Measurements from ENCODE around the gene HOXC9. TPM values are rescaled to one million over a fixed set of nuclear protein-coding genes. Genes with fewer than 3 reads are reported as not detected.
A peak's percentile ranks its signal among the peaks of the same experiment; 100 is the strongest.

Gene HOXC9
- total RNA-seq, 1 donor from 2014 or later = not detected

DNA sequence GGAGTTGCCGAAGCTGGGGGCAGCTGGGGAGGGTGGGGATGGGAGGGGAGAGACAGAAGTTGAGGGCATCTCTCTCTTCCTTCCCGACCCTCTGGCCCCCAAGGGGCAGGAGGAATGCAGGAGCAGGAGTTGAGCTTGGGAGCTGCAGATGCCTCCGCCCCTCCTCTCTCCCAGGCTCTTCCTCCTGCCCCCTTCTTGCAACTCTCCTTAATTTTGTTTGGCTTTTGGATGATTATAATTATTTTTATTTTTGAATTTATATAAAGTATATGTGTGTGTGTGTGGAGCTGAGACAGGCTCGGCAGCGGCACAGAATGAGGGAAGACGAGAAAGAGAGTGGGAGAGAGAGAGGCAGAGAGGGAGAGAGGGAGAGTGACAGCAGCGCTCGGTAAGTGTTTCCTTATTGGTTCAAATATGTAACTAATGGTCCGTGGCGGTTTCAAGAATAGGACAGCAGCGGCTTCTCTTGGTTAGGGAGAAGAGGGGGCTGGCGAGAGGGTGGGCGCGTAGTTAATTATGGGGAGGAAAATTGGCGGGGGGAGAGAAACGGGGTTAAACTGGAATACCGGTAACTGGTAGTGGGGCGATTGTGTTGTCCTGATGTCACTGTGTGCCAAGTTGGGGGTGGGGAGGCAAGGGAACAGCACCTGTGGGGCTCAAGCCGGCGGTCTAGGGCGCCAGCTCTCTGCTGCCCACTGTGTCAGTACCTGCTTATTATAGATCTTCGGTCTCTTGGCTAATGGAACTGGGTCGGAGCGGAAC is 17.2 kb downstream of the HOXC9 start:
- peaks cover 79% of the 10 kb centered on the region for H3K27me3 Mint-ChIP-seq
- intact Hi-C loops (cut with micrococcal nuclease) = loop anchor here (1.0 kb wide), 1 partner anchor 11 kb away; no protein-coding TSS in a partner anchor
- peaks cover 17% of the 10 kb centered on the region for H3K4me1 Mint-ChIP-seq
- H3K4me3 Mint-ChIP-seq = peak overlapping the region; percentile 86
- DNase-seq = no peak
- no peaks in the 10 kb centered on the region for H3K9me3 Mint-ChIP-seq
- H3K27ac Mint-ChIP-seq = peak overlapping the region; percentile 37
- peaks cover 2% of the 10 kb centered on the region for H3K36me3 Mint-ChIP-seq (ENCODE audit: low read depth)

DNA sequence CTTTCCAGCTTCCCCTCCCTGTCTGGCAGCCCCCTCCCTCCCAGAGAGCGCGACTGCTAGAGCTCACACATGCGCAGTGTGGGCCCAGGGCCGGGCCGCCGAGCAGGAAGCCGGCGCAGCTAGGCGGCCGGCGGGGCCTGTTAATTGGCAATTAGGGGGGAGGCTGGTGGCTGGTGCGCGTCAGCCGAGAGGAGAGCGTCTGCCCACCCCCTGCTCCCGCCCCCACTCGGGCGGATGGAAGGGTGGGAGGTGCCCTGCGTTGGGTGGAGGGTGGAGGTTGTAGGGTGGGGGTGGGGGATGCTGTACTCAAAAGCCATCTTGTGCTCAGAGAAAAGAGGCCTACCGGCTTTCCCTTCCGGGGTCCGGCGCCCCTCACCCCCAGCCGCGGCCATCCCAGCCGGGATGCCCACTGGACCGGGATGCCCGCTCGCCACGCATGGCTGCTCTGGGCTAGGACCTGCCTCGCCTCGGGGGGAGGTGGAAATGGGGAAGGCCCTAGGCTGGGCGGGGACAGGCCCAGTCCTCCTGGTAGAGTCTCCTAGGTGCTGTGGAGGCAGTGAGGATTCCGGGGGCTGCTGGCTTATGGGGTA is 18.0 kb downstream of the HOXC9 start:
- peaks cover 2% of the 10 kb centered on the region for H3K36me3 Mint-ChIP-seq (ENCODE audit: low read depth)
- H3K4me3 Mint-ChIP-seq = peak overlapping the region; percentile 86
- H3K9me3 Mint-ChIP-seq = no peaks in the 10 kb centered on the region
- H3K27ac Mint-ChIP-seq = peak overlapping the region; percentile 37
- peaks cover 17% of the 10 kb centered on the region for H3K4me1 Mint-ChIP-seq
- intact Hi-C loops (cut with micrococcal nuclease) = loop anchor here (1.0 kb wide), 1 partner anchor 12 kb away; no protein-coding TSS in a partner anchor
- DNase-seq = peak; percentile 91
- H3K27me3 Mint-ChIP-seq = peaks cover 79% of the 10 kb centered on the region

DNA sequence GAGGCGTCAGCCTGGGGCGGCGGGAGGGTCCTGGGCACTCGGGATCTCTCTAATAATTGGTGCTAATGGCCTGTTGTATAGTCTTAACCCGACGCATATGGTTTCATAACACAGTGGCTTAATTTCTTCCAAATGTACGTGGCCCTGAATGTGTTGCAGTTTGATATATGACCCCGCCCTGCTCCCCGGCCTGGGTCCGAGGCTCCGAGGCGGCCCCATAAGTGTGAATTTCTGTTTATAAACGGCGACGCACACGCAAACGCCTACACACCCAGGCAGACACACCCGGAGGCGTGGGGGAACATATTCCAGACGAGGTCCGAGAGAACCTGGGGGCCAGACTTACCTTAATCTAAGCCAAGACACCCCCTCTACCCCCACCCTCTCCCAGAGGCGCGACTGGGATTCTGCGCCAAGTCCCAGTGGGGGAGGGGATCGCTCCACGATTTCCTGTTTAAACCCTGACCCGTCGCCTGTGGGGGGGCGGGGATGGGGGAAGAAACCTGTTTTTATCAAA is 18.6 kb downstream of the HOXC9 start:
- DNase-seq = no peak

DNA sequence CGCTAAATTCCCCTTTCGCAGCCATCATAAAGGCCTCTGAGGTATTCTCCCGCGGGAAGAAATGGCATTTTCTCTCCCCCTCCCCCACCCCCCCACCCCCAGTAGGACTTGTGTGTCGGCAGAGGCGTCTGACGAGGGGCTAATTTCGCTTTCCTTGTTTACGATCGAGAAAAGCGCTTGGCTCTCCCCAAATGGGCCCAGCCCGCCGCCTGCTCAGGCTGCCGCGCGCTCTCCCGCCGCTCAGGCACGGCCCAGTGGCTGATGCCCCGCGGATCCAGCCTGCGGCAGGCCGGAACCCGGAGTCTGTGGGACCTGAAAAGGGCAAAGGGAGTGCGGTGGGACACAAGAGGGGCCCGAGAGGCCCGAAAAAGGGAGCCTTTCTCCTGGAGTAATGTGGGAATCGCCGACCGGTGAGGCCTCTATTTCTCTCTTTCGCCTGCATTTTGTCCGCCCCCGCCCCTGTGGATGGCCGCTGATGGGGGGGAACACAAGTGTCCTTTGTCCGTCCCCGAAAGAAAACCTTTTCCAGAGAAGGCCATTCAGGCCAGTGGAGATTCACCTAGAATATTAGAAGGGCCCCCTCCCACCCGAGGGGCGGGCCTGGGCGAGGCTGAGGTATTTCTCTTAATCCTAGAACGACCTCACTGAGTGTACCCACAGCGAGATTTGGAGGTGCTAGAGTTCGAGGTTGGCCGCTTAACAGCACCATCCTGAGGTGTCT is 19.3 kb downstream of the HOXC9 start:
- Mint-ChIP-seq H3K27ac (peak overlapping the region; percentile 37), H3K4me1 (peaks cover 17% of the 10 kb centered on the region), H3K4me3 (no peak overlapping the region), H3K36me3 (ENCODE audit: low read depth) (peaks cover 2% of the 10 kb centered on the region), H3K9me3 (no peaks in the 10 kb centered on the region), H3K27me3 (peaks cover 78% of the 10 kb centered on the region)
- intact Hi-C loops (cut with micrococcal nuclease) = no loop called here
- DNase-seq = no peak

More for the DNA sequence above, 18.6 kb downstream of the HOXC9 start:
- intact Hi-C loops (cut with micrococcal nuclease) = no loop called here
- no peaks in the 10 kb centered on the region for H3K9me3 Mint-ChIP-seq
- H3K4me3 Mint-ChIP-seq = peak overlapping the region; percentile 86
- H3K27ac Mint-ChIP-seq = no peak overlapping the region
- peaks cover 2% of the 10 kb centered on the region for H3K36me3 Mint-ChIP-seq (ENCODE audit: low read depth)
- H3K27me3 Mint-ChIP-seq = peaks cover 79% of the 10 kb centered on the region
- H3K4me1 Mint-ChIP-seq = peaks cover 17% of the 10 kb centered on the region

DNA sequence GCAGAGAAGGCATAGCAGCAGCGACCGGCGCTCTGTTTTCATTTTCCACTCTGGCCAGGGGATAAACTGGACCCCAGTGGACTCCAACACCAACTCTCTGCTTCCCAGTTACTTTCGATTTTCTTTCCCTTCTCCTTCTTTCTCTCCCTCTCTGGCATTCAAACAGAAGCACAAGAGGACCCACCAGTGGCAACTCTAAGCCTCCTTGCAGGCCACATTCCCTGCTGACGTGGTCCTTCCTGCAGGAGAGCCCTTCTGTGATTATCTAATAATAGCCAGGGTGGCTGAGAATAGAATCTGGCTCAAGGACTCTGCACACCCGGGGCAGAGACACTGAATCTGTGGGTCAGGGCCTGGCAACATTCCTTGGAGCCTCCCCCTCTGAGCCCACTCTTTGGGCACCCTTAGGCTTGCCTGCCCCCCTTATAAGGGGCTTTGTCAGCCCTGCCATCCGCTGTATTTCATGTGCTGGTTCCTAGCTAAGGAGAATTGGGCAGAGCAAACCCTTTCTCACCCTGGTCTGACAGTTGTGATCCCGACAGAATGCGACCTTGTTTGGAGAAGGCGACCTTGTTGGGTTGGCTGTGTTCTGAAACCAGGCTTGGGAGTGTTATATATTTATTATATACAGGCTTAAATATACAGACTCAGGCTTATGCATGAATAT is 20.1 kb downstream of the HOXC9 start:
- intact Hi-C loops (cut with micrococcal nuclease) = no loop called here
- no peak overlapping the region for H3K4me3 Mint-ChIP-seq
- DNase-seq = no peak
- H3K27me3 Mint-ChIP-seq = peaks cover 75% of the 10 kb centered on the region
- H3K36me3 Mint-ChIP-seq (ENCODE audit: low read depth) = peaks cover 2% of the 10 kb centered on the region
- H3K4me1 Mint-ChIP-seq = peaks cover 15% of the 10 kb centered on the region
- no peaks in the 10 kb centered on the region for H3K9me3 Mint-ChIP-seq
- no peak overlapping the region for H3K27ac Mint-ChIP-seq

DNA sequence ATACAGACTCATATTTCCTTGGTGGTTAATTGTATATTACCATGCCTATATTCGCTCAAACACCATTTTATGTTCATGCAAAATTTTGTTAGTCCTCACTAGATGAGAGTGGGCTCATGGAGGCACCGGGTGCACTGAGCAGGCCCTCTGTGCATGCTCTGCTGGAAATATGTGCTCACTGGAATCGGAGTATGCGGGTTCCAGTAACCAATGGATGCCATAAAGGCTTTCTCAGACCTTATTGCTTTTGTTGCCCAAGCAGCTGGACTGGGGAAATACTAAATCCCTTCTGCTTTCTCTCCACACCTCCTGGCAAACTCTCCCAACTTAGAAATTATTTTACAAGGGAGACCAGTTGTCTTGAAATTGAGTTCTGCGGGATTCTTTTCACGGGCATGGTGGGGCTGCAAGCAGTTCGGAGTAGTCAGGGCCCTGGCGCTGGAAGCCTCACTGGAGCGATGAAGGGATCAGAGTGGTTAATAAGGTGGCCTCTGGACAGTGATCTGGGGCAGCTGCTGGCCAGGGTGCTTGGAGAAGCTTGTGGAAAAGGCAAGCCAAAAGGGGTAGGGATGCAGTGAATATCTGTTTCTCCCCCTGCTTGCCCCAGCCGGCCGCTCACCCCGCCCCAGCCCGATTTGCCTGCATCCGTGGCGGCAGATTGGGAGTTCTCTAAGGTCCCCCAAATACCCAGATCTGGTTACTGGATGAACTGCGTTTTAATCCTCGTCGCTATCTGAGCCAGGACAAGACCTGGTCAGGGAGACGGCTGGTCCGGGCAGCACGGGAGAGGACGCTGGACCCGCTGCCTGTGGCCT is 20.8 kb downstream of the HOXC9 start:
- DNase-seq = no peak
- peaks cover 2% of the 10 kb centered on the region for H3K36me3 Mint-ChIP-seq (ENCODE audit: low read depth)
- no peaks in the 10 kb centered on the region for H3K9me3 Mint-ChIP-seq
- H3K4me3 Mint-ChIP-seq = no peak overlapping the region
- peaks cover 13% of the 10 kb centered on the region for H3K4me1 Mint-ChIP-seq
- no peak overlapping the region for H3K27ac Mint-ChIP-seq
- intact Hi-C loops (cut with micrococcal nuclease) = no loop called here
- peaks cover 75% of the 10 kb centered on the region for H3K27me3 Mint-ChIP-seq

DNA sequence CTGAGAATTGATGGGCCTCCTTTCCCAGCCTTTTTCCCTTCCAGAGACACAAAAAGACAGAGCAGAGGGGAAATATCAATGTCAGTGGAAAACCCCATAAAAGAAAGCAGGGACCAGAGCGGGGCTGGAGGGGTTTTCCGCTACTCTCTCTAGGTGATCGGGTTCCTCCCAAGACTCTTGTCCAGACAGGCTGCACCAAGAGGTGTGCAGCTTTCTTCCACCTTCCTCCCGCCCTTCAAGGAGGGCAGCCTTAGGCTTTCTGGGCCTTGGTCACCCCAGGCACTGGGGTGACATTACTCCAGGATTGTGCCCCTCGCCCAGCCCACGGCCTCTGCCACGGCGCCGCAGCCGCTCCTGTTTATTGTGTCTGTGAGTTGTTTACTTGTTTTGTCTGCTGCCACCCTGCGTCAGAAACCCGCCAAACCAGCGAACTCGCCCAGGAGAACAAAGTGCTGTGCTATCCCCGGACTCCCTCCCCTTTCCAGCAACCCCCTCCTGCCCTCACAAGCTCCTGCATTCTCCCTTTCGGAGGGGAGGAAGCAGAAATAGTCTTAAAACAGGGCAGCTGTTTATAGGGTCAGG is 21.6 kb downstream of the HOXC9 start:
- Mint-ChIP-seq H3K27ac (no peak overlapping the region), H3K27me3 (peaks cover 76% of the 10 kb centered on the region), H3K36me3 (ENCODE audit: low read depth) (peaks cover 2% of the 10 kb centered on the region), H3K4me1 (peaks cover 13% of the 10 kb centered on the region), H3K9me3 (no peaks in the 10 kb centered on the region), H3K4me3 (no peak overlapping the region)
- no peak for DNase-seq
- intact Hi-C loops (cut with micrococcal nuclease) = no loop called here

DNA sequence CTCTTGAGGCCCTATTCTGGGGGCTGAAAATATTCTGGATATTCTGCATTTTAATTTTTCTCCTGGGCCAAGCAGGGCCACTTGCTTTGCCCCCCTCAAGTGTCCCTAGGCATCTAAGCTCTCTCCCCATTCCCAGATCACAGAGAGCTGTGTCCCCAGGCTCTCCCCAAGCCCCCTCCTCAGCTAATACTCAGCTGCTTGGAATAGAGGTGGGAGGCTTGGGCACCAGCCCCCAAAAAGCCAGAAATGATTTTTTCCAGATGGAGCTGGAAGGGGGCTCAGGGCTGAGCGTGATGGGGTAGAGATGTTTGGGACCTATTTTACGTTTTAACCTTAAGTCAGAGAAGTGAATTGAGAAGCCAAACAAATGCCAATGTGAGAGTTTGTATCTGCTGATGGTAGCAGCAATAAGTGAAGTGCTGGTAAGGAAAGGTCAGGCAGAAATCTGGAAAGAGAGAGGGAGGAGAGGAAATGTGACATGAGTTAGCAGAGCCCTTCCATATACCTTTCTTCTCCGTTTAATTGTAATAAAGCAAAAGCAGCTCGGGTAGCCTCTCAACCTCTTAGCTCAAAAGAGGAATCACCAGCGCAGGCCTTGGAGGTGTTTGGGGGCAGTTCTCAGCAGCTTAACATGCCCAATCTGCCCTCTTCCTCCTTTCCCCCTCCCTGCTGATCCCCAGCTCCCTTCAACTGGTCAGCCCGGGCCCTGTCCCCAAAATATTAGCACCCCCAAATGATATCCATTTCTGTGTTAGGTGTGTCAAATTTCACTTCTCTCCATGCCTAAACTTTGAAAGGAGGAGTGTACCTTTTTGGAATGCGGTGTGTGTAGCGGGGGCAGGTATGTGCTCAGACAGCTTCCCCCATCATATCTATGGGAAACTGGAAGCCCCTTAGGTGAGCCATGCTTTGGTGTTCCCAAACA is 23.3 kb downstream of the HOXC9 start:
- no peaks in the 10 kb centered on the region for H3K36me3 Mint-ChIP-seq (ENCODE audit: low read depth)
- no peaks in the 10 kb centered on the region for H3K9me3 Mint-ChIP-seq
- peaks cover 10% of the 10 kb centered on the region for H3K4me1 Mint-ChIP-seq
- H3K27me3 Mint-ChIP-seq = peaks cover 81% of the 10 kb centered on the region
- intact Hi-C loops (cut with micrococcal nuclease) = no loop called here
- no peak for DNase-seq
- no peak overlapping the region for H3K4me3 Mint-ChIP-seq
- H3K27ac Mint-ChIP-seq = no peak overlapping the region

DNA sequence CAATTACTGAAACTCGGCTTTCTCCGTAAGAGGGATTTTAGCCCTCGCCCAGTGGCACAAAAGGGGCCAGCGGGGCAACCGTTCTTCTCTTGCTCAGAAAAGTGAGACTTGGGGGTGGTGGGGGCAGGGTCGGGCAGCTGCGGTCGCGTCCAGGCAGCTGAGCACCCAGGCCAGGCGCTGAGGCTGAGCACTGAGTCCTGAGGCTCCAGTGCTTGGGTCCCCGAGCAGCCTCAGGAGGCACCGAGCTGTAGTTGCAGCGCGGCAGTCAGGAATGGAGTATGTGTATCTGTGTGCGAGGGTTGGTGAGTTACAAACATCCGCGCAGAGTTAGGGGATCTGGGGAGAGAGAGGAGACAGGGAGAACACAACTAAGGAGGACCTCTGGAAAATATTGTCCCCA is 24.2 kb downstream of the HOXC9 start:
- no peaks in the 10 kb centered on the region for H3K9me3 Mint-ChIP-seq
- H3K27ac Mint-ChIP-seq = no peak overlapping the region
- H3K36me3 Mint-ChIP-seq (ENCODE audit: low read depth) = no peaks in the 10 kb centered on the region
- peaks cover 11% of the 10 kb centered on the region for H3K4me1 Mint-ChIP-seq
- H3K27me3 Mint-ChIP-seq = peaks cover 88% of the 10 kb centered on the region
- intact Hi-C loops (cut with micrococcal nuclease) = no loop called here
- H3K4me3 Mint-ChIP-seq = no peak overlapping the region
- no peak for DNase-seq

DNA sequence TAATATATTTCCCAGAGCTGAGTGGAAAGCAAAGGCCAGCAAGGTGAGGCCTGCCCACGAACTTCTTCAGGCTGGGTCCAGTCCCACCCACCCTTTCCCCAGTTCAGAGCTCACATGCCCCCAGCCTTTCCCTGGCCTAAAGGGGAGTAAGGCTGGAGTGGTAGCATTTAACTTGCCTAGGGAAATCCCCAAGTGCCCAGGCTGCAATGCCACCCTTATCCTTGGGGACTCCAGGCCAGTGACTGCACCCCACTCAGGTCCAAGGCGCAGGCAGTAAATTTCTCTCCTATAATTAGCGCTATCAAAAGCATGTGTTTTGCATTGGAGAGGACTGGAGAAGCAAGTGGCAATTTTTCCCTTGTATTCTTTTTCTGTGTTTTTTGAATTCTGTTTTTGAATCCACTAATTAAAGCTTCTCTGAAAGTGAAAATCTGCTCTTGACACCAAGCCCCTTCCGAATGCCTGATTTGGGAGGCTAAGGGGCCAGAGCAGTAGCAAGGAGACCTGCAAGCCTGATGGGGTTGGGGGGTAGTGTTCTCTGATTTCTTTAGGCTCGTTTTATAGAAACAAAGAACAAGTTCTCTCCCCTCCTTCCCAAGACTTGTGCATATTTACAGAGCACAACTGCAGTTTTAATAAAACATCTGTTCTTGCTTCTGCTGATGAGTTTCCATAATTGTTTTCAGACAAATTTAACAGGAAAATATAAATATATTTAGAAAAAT is 24.8 kb downstream of the HOXC9 start:
- H3K4me1 Mint-ChIP-seq = peaks cover 14% of the 10 kb centered on the region
- H3K27ac Mint-ChIP-seq = no peak overlapping the region

DNA sequence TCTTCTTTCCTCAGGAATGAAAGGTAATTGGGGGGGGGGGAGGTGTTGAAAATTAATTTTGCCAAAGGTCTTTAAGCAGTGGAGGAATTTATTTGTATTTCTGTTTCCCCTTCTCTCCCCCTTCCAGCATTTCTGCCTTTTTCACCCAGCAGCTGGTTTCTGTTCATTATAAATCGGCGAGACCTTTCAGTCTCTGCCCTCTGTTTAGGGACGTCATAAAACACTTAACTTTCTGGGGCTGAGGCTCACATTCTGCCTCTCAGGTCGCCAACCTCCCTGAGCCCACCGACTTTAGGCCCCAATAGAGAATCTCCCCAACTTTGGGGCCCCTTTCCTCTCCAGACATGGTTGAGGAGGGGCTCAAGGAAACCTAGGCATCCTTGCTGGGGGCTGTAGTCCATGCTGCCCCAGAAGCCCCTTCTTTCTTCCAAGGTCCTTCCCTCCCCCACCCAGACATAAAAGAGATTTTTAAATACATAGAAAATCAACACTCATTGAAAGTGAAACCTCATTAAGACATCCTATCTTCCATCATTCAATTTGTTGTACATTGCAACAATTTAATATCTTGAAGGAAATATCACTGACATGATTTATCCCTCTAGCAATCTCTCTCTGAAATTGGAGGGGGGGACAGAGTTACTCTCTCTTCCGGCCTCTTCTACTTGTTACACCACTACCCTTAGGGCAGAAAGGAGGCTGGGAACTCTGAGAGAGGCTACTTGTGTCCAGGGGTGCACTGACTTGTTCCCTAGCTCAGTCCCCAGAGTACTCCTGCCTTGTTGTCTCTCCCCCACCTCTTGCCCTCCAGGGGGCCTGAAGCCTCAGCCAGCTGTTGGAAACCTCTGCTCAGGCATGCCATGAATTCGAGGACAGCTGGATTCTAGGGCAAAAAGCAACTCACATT is 25.8 kb downstream of the HOXC9 start:
- Mint-ChIP-seq H3K36me3 (ENCODE audit: low read depth) (no peaks in the 10 kb centered on the region), H3K4me1 (peaks cover 11% of the 10 kb centered on the region), H3K9me3 (no peaks in the 10 kb centered on the region), H3K27ac (no peak overlapping the region), H3K27me3 (peaks cover 87% of the 10 kb centered on the region), H3K4me3 (no peak overlapping the region)
- intact Hi-C loops (cut with micrococcal nuclease) = no loop called here
- DNase-seq = no peak

More for the DNA sequence above, 24.8 kb downstream of the HOXC9 start:
- intact Hi-C loops (cut with micrococcal nuclease) = no loop called here
- Mint-ChIP-seq H3K9me3 (no peaks in the 10 kb centered on the region), H3K27me3 (peaks cover 88% of the 10 kb centered on the region), H3K36me3 (ENCODE audit: low read depth) (no peaks in the 10 kb centered on the region), H3K4me3 (no peak overlapping the region)
- no peak for DNase-seq
